ENCODE measurements around the gene MACROH2A1. TPM values are rescaled to one million over a fixed set of nuclear protein-coding genes. Genes with fewer than 3 reads are reported as not detected.

The MACROH2A1 gene
- total RNA-seq = 100 to 1,000 TPM; 163 to 252 TPM

DNA sequence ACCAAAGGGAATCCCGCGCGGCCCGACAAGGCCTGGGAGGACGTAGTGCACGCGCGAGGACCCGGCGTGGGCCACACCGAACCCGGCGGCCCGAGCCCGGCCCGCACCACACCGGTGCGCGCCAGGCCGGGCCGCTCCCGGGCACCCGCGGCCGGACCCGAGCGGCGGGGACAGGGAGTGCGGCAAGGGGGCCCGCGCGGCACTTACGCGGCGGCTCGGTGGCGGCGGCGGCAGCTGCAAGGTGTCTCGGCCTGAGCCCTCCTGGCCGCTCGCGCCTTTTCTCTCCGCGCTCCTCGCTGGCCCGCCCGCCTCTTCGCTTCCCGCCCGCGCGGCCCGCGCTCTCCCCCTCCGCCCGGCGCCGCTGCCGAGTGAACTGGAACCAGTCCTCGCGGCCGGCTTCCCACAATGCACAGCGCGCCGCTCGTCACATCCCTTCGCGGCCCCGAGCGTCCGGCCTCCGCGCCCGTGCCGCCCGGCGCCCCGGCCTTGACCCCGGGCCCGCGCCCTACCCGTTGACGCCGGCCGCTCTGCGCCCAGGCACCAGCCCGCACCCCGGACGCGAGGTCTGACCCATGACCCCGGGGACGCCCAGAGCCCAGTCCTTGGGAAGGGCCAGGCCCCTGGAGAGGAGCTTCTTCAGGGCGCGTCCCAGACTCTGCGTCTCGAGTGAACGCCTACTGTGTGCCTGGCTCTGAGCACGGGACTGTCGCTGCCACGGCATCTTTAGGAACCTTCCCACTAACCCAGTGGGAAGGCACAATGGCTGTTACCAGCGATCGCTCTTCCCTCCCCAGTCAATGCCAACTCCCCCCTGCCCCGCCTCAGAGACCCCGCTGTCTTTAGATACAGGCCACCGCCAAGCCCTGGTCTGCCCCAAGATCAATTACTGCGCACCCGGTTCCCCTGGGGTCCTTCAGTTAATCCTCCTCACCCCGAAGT lies at the start of gene MACROH2A1:
TSS of gene MACROH2A1 (minus strand) at position 377 of the 939 bp plus-strand sequence. CDS start 10,138 bp downstream, outside the sequence.
- H3K4me3 Mint-ChIP-seq = peak within 1 kb of the TSS; percentile 91
- H3K27ac Mint-ChIP-seq = peak within 1 kb of the TSS; percentile 91 to 93
- H3K27me3 Mint-ChIP-seq = no peaks in the 10 kb centered on the region
- peak; percentile 91 for DNase-seq (ENCODE audit: low spot score)
- no peaks in the 10 kb centered on the region for H3K9me3 Mint-ChIP-seq
- no peaks in the 10 kb centered on the region for H3K36me3 Mint-ChIP-seq
- ATAC-seq = peak; percentile 95 to 97
- H3K4me1 Mint-ChIP-seq (ENCODE audit: low read depth in 2 of 2) = peaks cover 46 to 50% of the 10 kb centered on the region in 2 donors

DNA sequence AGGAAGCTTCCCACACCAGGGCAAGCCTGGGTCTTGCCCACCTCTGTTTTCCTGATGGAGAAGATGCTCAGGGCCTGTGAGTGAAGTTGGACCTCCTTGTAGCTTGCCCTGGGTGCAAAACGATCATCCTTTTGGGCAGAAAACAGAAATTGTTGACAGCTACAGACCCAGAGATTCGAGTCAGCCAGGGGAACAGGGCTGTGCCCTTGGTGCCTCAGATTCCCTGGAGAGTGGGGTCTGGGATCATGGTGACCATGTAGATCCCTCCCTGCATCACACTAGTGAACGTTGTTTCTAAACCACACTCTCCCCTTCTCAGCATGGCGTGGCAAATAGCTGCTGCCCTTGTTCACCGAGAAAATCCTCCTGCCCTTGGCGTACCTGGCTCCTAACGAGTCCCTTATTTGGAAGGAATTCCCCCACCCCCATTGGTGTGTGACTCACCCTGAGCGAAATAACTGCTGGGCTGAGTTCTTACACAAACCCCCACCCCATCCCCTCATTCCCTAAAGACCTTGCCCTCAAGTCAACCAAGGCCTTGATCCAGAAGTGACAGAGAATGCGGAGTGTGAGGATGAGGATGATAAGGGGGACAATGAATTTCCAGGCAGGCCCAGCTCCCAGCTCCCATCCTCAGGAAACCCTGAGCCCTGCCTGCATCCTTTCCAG lies 49.2 kb upstream of the MACROH2A1 start:
- Mint-ChIP-seq H3K4me1 (ENCODE audit: low read depth in 2 of 2) (peaks cover 6 to 8% of the 10 kb centered on the region in 2 donors), H3K27ac (no peak overlapping the region), H3K9me3 (no peaks in the 10 kb centered on the region), H3K27me3 (peaks cover 8 to 12% of the 10 kb centered on the region in 2 donors), H3K36me3 (no peaks in the 10 kb centered on the region), H3K4me3 (no peak overlapping the region)
- DNase-seq (ENCODE audit: low spot score) = no peak
- no peak for ATAC-seq

- Mint-ChIP-seq H3K27me3 (peaks cover 5 to 7% of the 10 kb centered on the region in 2 donors), H3K36me3 (no peaks in the 10 kb centered on the region), H3K27ac (no peak within 1 kb of the TSS), H3K9me3 (no peaks in the 10 kb centered on the region), H3K4me3 (no peak within 1 kb of the TSS), H3K4me1 (ENCODE audit: low read depth in 2 of 2) (peaks cover 6 to 8% of the 10 kb centered on the region in 2 donors)
- ATAC-seq (no peak), DNase-seq (ENCODE audit: low spot score) (no peak)
Measured at GRCh38 chr5:135447298-135447929, 48.4 kb upstream of the MACROH2A1 start, which contains the start of gene DCANP1. Gene DCANP1, minus strand, starts transcription at chr5:135447348. Its CDS starts 240 bp downstream, at chr5:135447108.

GRCh38 chr5:135446615-135447014 lies 47.6 kb upstream of the MACROH2A1 start:
- H3K27ac Mint-ChIP-seq = no peak overlapping the region
- no peaks in the 10 kb centered on the region for H3K9me3 Mint-ChIP-seq
- ATAC-seq (no peak), DNase-seq (ENCODE audit: low spot score) (no peak)
- peaks cover 5 to 7% of the 10 kb centered on the region in 2 donors for H3K27me3 Mint-ChIP-seq
- H3K4me3 Mint-ChIP-seq = no peak overlapping the region
- H3K36me3 Mint-ChIP-seq = no peaks in the 10 kb centered on the region
- peaks cover 6 to 8% of the 10 kb centered on the region in 2 donors for H3K4me1 Mint-ChIP-seq (ENCODE audit: low read depth in 2 of 2)

DNA sequence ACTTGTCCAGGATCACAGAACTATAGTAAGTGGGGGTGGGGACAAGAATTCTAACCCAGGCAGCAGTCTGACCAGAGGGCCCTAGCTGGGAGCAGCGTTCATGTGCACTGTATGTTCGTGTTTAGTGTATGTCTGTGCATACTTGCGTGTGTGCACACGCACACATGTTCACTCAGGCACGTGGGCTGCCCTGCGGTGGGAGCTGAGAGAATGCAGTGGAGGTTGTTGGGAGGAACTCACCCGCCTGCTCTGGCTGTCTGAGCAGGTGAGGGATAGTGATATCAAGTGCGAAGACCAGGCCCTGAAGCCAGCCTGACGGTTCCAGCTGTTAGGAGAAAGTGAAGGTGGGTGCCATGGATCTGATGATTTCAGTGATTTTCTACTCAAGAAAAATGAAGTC lies 47.2 kb upstream of the MACROH2A1 start:
- no peak for ATAC-seq
- no peak overlapping the region for H3K27ac Mint-ChIP-seq
- H3K4me3 Mint-ChIP-seq = no peak overlapping the region
- DNase-seq (ENCODE audit: low spot score) = no peak
- H3K27me3 Mint-ChIP-seq = peaks cover 5 to 7% of the 10 kb centered on the region in 2 donors
- no peaks in the 10 kb centered on the region for H3K36me3 Mint-ChIP-seq
- H3K4me1 Mint-ChIP-seq (ENCODE audit: low read depth in 2 of 2) = peaks cover 6 to 8% of the 10 kb centered on the region in 2 donors
- no peaks in the 10 kb centered on the region for H3K9me3 Mint-ChIP-seq

DNA sequence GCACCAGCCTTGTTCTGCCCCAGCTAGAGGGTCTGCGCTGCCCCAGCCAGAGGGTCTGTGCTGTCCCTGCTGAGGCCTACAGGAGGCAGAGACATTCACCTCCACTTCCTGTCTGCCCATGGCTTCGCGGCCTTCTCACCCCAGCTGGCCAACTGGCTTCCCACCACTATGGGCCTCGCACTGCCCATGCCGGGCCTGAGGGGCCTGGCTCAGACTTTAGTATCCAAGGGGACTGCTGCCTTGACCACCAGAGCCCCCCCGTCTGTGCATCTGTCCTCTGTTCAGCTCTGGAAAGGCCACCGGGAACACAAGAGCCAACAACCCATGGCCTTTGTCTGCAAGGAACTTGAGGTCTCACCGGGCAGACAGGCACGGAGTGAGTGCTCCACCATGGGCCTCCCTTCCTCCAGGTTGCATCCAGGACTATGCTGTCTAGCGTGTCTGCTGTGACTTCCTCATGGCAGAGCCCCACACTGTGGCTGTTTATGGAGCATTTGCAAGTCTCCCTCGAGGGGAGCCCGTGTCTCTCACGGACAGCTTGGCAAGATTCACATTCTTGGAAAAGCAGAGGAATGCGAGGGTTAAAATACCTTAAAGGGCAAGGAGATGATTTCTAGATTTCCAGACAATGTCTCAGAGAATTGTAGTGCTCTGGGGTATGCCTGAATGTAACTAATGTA lies 46.4 kb upstream of the MACROH2A1 start:
- ATAC-seq (no peak), DNase-seq (ENCODE audit: low spot score) (peak; percentile 41)
- Mint-ChIP-seq H3K27ac (no peak overlapping the region), H3K4me1 (ENCODE audit: low read depth in 2 of 2) (peaks cover 6 to 8% of the 10 kb centered on the region in 2 donors), H3K27me3 (peaks cover 0 to 5% of the 10 kb centered on the region in 2 donors), H3K9me3 (no peaks in the 10 kb centered on the region), H3K4me3 (no peak overlapping the region), H3K36me3 (no peaks in the 10 kb centered on the region)

DNA sequence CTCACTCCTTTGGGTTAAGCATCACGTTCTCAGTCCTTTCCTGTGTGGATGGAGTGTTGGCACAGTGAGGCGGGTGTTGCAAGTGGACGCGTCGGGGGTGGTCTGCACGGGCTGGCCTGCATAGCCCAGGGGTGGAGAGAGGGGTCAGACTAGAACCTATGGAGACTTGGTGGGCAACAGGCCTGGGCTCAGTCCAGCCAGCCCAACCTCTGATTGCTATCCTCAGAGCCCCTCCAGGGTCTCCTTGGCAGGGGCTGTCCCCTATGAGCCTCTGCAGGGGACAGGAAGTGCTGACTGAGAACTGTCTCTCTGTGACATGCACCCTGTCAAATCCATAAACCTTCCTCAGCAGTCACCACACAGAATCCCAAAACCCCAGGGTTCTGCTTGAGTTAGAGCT lies 45.9 kb upstream of the MACROH2A1 start:
- ATAC-seq = peak in 1 of 2 donors; percentile 31

GRCh38 chr5:135444360-135444759 lies 45.3 kb upstream of the MACROH2A1 start:
- DNase-seq (ENCODE audit: low spot score) (no peak), ATAC-seq (peak in 1 of 2 donors; percentile 65)
- Mint-ChIP-seq H3K4me3 (no peak overlapping the region), H3K27ac (no peak overlapping the region), H3K4me1 (ENCODE audit: low read depth in 2 of 2) (peaks cover 6 to 8% of the 10 kb centered on the region in 2 donors), H3K9me3 (no peaks in the 10 kb centered on the region), H3K27me3 (peaks cover 0 to 5% of the 10 kb centered on the region in 2 donors), H3K36me3 (no peaks in the 10 kb centered on the region)

More for the DNA sequence above, 45.9 kb upstream of the MACROH2A1 start:
- Mint-ChIP-seq H3K4me3 (no peak overlapping the region), H3K27ac (no peak overlapping the region), H3K9me3 (no peaks in the 10 kb centered on the region), H3K36me3 (no peaks in the 10 kb centered on the region), H3K27me3 (peaks cover 0 to 5% of the 10 kb centered on the region in 2 donors), H3K4me1 (ENCODE audit: low read depth in 2 of 2) (peaks cover 6 to 8% of the 10 kb centered on the region in 2 donors)
- peak; percentile 28 for DNase-seq (ENCODE audit: low spot score)

GRCh38 chr5:135443161-135443960 lies 44.3 kb upstream of the MACROH2A1 start:
- Mint-ChIP-seq H3K9me3 (no peaks in the 10 kb centered on the region), H3K27me3 (peaks cover 0 to 5% of the 10 kb centered on the region in 2 donors), H3K36me3 (no peaks in the 10 kb centered on the region), H3K4me3 (no peak overlapping the region), H3K4me1 (ENCODE audit: low read depth in 2 of 2) (peaks cover 6 to 8% of the 10 kb centered on the region in 2 donors), H3K27ac (no peak overlapping the region)
- DNase-seq (ENCODE audit: low spot score) (no peak), ATAC-seq (no peak)

DNA sequence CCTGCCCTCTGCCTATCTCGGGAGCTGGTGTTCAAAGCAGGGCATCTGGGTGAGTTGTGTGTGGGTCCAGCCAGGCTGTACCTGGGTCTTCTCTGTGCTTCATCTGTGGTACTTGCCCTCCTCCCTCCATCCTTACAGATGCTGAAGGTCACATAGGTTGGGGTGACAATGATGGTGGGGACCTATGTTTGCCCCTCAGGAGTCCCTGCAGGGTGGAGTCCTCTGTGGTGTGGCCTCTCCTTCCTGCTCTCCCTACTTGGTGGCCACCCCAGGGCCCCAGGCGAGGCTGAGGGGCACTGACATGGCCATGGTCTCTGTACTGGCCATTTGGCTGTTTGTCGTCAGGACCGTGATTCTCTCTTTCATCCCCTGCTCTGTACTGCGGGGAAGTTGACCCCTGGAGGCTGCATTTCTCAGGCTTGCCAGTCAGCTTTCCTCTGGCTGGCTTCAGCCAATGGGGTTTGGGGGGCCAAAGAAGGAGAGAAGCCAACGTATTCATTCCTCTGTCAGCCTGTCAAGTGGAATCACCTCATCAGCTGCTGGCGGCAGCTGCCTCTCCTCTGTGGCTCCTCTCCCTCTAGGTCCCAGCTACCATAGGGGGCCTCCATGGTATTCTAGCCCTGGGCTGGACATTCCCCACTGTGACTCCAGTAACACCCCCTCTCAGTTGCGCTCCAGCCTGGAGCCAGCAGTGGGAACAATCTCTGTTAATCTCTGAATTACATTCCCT lies 43.6 kb upstream of the MACROH2A1 start:
- DNase-seq (ENCODE audit: low spot score) (no peak), ATAC-seq (no peak)
- peaks cover 6 to 8% of the 10 kb centered on the region in 2 donors for H3K4me1 Mint-ChIP-seq (ENCODE audit: low read depth in 2 of 2)
- no peak overlapping the region for H3K27ac Mint-ChIP-seq
- H3K27me3 Mint-ChIP-seq = peaks cover 0 to 5% of the 10 kb centered on the region in 2 donors
- no peaks in the 10 kb centered on the region for H3K36me3 Mint-ChIP-seq
- no peak overlapping the region for H3K4me3 Mint-ChIP-seq
- H3K9me3 Mint-ChIP-seq = no peaks in the 10 kb centered on the region

- ATAC-seq = no peak
- H3K9me3 Mint-ChIP-seq = no peaks in the 10 kb centered on the region
- no peaks in the 10 kb centered on the region for H3K36me3 Mint-ChIP-seq
- DNase-seq (ENCODE audit: low spot score) = no peak
- H3K27me3 Mint-ChIP-seq = peaks cover 0 to 5% of the 10 kb centered on the region in 2 donors
- no peak overlapping the region for H3K4me3 Mint-ChIP-seq
- H3K27ac Mint-ChIP-seq = no peak overlapping the region
- H3K4me1 Mint-ChIP-seq (ENCODE audit: low read depth in 2 of 2) = peaks cover 6 to 8% of the 10 kb centered on the region in 2 donors
Measured at GRCh38 chr5:135441919-135442318, 42.9 kb upstream of the MACROH2A1 start.

DNA sequence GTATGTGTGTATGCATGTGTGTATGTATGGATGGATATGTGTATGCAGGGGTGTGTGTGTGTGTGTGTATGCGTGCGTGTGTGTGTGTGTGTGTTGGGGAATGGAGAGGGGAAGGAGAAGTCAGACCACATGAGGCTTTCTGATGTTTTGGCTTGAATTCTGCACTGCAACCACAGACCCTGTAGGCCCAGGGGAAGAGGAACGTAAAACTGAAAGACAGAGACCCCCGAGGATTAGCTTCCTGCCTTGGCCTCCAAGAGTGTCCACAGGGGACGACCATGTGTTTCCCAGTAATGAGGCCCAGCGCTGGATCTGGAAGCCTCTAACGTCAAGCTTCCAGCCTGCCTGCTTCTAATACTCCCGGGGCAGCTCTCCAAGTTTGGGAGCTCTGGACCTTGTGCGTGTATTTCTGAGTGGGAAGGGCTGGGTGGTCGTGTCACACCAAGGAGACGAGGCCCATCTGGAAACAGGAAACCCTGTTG lies 42.4 kb upstream of the MACROH2A1 start:
- no peak overlapping the region for H3K4me3 Mint-ChIP-seq
- peaks cover 2 to 5% of the 10 kb centered on the region in 2 donors for H3K27me3 Mint-ChIP-seq
- H3K4me1 Mint-ChIP-seq (ENCODE audit: low read depth in 2 of 2) = peaks cover 6 to 8% of the 10 kb centered on the region in 2 donors
- ATAC-seq (no peak), DNase-seq (ENCODE audit: low spot score) (no peak)
- no peak overlapping the region for H3K27ac Mint-ChIP-seq
- H3K9me3 Mint-ChIP-seq = no peaks in the 10 kb centered on the region
- no peaks in the 10 kb centered on the region for H3K36me3 Mint-ChIP-seq
